PC-9 (cell line): ENCODE measurements around the gene PEAK1.

ENCODE experiments used
- EZH2 ChIP-seq: fragments of 200-600 bp; sonication (generic); IDR thresholded peaks from 2 replicates; pipeline ENCODE4 v1.8.0; 2017; ENCODE audit warnings: antibody characterized with exemption, low read depth
- TF ChIP-seq, protein P1 (sequence below): fragments of 200-600 bp; sonication (generic); conservative IDR thresholded peaks from 2 replicates; pipeline ENCODE4 v1.6.1; 2017; ENCODE audit warnings: mixed run types, antibody characterized with exemption, mild to moderate bottlenecking, moderate library complexity

GRCh38 chr15:77426377-77426776 is 6.5 kb upstream of the PEAK1 start:
- TF ChIP-seq, protein P1, sequence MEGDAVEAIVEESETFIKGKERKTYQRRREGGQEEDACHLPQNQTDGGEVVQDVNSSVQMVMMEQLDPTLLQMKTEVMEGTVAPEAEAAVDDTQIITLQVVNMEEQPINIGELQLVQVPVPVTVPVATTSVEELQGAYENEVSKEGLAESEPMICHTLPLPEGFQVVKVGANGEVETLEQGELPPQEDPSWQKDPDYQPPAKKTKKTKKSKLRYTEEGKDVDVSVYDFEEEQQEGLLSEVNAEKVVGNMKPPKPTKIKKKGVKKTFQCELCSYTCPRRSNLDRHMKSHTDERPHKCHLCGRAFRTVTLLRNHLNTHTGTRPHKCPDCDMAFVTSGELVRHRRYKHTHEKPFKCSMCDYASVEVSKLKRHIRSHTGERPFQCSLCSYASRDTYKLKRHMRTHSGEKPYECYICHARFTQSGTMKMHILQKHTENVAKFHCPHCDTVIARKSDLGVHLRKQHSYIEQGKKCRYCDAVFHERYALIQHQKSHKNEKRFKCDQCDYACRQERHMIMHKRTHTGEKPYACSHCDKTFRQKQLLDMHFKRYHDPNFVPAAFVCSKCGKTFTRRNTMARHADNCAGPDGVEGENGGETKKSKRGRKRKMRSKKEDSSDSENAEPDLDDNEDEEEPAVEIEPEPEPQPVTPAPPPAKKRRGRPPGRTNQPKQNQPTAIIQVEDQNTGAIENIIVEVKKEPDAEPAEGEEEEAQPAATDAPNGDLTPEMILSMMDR, result no peak
- no peak for TF ChIP-seq EZH2
